ENCODE measurements around the gene SV2A. TPM values are rescaled to one million over a fixed set of nuclear protein-coding genes. Genes with fewer than 3 reads are reported as not detected.

SV2A gene, protein sequence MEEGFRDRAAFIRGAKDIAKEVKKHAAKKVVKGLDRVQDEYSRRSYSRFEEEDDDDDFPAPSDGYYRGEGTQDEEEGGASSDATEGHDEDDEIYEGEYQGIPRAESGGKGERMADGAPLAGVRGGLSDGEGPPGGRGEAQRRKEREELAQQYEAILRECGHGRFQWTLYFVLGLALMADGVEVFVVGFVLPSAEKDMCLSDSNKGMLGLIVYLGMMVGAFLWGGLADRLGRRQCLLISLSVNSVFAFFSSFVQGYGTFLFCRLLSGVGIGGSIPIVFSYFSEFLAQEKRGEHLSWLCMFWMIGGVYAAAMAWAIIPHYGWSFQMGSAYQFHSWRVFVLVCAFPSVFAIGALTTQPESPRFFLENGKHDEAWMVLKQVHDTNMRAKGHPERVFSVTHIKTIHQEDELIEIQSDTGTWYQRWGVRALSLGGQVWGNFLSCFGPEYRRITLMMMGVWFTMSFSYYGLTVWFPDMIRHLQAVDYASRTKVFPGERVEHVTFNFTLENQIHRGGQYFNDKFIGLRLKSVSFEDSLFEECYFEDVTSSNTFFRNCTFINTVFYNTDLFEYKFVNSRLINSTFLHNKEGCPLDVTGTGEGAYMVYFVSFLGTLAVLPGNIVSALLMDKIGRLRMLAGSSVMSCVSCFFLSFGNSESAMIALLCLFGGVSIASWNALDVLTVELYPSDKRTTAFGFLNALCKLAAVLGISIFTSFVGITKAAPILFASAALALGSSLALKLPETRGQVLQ
- total RNA-seq, result 1 to 10 TPM; 5.6 to 6.0 TPM
- polyA plus RNA-seq, result 2.9 TPM

DNA sequence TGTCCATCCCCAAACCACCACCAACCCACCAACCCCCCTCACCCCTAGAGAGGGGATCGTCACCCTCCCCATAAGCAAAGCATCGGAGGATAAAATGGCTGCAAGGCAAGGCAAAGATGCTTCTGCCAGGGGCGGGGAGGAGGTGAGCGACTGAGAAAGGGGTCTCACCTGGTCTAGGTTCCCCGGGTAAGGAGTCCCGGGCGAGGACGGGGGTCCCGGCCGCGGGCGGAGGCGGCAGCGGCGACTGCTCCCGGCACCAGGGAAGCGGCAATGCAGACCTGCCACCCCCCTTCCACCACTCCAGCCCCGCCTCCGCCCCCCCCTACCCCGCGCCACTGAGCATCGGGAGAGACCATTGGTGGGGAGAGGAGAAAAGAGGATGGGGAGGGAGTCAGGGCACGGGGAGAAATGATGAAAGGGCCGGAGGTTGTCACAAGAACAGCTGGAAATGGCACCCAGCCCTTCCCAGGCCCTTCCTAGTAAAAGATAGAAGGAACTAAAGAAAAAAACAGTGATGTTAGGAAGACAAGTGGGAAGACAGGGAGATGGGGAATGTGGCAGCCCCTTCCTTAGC lies at the start of gene SV2A:
Gene SV2A (minus strand): TSS at position 274 of the 574 bp plus-strand sequence. CDS start 4,004 bp downstream, outside the sequence.
- ChIA-PET CTCF (no interaction called here), POLR2A (interaction anchor here (0.6 kb wide), 1 partner anchor 10 kb away, joined by 3 read pairs; the partner anchor contains the start of gene SF3B4)
- Mint-ChIP-seq H3K4me1 (peaks cover 26 to 42% (median 36%) of the 10 kb centered on the region in 3 donors), H3K9me3 (no peaks in the 10 kb centered on the region), H3K27ac (peak within 1 kb of the TSS in 7 of 8 donors; percentile 42 to 93 (median 85)), H3K27me3 (peaks cover 0 to 9% of the 10 kb centered on the region in 2 donors), H3K4me3 (peak within 1 kb of the TSS; percentile 85 to 94 (median 86)), H3K36me3 (peaks cover 0 to 13% (median 2%) of the 10 kb centered on the region in 3 donors)
- Histone ChIP-seq H3K36me3 (ENCODE audit: insufficient read depth, low read length) (peaks cover 3% of the 10 kb centered on the region), H3K27ac (ENCODE audit: low read depth, low read length) (no peak within 1 kb of the TSS), H3K4me3 (ENCODE audit: low read length) (peak within 1 kb of the TSS; percentile 90), H3K27me3 (ENCODE audit: insufficient read depth, low read length, poor library complexity, severe bottlenecking) (no peaks in the 10 kb centered on the region), H3K9me3 (ENCODE audit: low read length) (no peaks in the 10 kb centered on the region), H3K4me1 (ENCODE audit: insufficient read depth, low read length) (peaks cover 22% of the 10 kb centered on the region)
- peak; percentile 8 to 63 (median 42) for DNase-seq

DNA sequence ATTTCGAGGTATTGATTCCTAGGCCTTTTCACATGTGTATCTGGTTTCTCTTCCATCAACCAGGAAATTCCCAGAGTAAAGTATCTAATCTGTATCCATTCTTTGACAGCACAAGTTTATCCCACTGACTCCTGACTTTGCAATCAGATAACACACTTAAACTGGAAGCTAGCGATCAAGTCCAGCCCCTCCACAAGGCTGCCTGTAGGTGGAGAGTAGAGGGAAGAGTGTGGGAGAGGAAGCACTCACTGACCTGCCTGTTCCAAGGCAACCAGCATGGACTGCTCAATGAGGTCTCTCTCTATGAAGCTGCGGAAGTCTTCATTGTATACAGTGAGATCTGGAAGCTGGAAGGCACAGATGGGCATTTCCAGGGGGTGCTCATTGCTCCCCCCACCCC lies 49.4 kb upstream of the SV2A start:
- H3K36me3 ChIP-seq (ENCODE audit: insufficient read depth, low read length), result peaks cover 18% of the 10 kb centered on the region
- Mint-ChIP-seq H3K27ac (peak overlapping the region in 2 of 8 donors; percentile 18 to 61), H3K27me3 (no peaks in the 10 kb centered on the region), H3K9me3 (no peaks in the 10 kb centered on the region), H3K4me1 (peaks cover 4 to 12% (median 6%) of the 10 kb centered on the region in 3 donors), H3K36me3 (peaks cover 5 to 61% (median 7%) of the 10 kb centered on the region in 3 donors), H3K4me3 (no peak overlapping the region)
- H3K27ac ChIP-seq (ENCODE audit: low read depth, low read length), result no peak overlapping the region
- DNase-seq, result no peak
- no peak overlapping the region for H3K4me3 ChIP-seq (ENCODE audit: low read length)
- H3K4me1 ChIP-seq (ENCODE audit: insufficient read depth, low read length), result no peaks in the 10 kb centered on the region
- H3K27me3 ChIP-seq (ENCODE audit: insufficient read depth, low read length, poor library complexity, severe bottlenecking), result no peaks in the 10 kb centered on the region
- POLR2A ChIA-PET, result no interaction called here
- CTCF ChIA-PET, result interaction anchor here (1.1 kb wide), 1 partner anchor 220 kb away, joined by 3 read pairs; no protein-coding TSS in a partner anchor
- H3K9me3 ChIP-seq (ENCODE audit: low read length), result no peaks in the 10 kb centered on the region

DNA sequence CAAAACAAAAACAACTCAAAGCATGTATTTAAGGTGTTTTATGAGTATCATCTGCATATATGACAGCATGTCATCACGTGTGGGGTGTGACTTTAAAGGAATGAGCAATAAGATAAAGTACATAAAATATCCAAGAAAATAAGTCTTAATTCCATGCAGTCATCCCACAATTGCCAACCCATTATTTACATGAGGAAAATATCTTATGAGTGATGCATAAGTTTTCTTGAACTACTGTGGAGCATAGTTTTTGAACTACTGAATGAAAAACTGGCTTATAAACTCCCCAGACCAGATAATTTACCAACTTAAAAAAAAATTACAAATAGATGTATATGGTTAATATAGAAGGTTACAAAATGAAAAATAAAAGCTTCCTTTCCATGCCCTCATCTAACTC lies 48.8 kb upstream of the SV2A start:
- no peaks in the 10 kb centered on the region for H3K27me3 ChIP-seq (ENCODE audit: insufficient read depth, low read length, poor library complexity, severe bottlenecking)
- Mint-ChIP-seq H3K4me3 (no peak overlapping the region), H3K4me1 (peaks cover 5 to 17% (median 9%) of the 10 kb centered on the region in 3 donors), H3K9me3 (no peaks in the 10 kb centered on the region), H3K27ac (peak overlapping the region in 1 of 8 donors; percentile 6), H3K36me3 (peaks cover 5 to 56% (median 7%) of the 10 kb centered on the region in 3 donors), H3K27me3 (no peaks in the 10 kb centered on the region)
- no peaks in the 10 kb centered on the region for H3K9me3 ChIP-seq (ENCODE audit: low read length)
- ChIA-PET POLR2A (no interaction called here), CTCF (no interaction called here)
- no peak for DNase-seq
- H3K4me1 ChIP-seq (ENCODE audit: insufficient read depth, low read length), result no peaks in the 10 kb centered on the region
- peaks cover 18% of the 10 kb centered on the region for H3K36me3 ChIP-seq (ENCODE audit: insufficient read depth, low read length)
- H3K27ac ChIP-seq (ENCODE audit: low read depth, low read length), result no peak overlapping the region
- H3K4me3 ChIP-seq (ENCODE audit: low read length), result no peak overlapping the region

DNA sequence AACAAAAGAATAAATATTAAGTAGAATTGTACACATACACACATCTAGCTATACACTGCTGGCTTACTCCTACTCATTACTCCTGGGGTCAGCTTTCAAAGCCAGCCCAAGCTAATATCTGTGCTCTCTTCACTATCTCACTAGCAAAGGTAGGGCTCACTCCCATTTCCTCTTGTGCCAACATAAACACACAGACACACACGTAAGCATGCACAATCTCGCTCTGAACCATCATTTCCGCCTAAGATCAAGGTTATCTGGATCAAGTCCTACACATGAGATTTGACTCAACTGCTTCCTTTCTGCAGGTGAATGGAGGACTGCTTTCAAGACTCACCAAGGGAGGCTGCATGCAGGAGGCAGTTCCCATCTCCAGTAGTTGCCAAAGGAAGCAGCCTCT lies 47.8 kb upstream of the SV2A start:
- Mint-ChIP-seq H3K27ac (peak overlapping the region in 4 of 8 donors; percentile 7 to 71 (median 28)), H3K4me1 (peaks cover 5 to 17% (median 9%) of the 10 kb centered on the region in 3 donors), H3K4me3 (no peak overlapping the region), H3K9me3 (no peaks in the 10 kb centered on the region), H3K27me3 (no peaks in the 10 kb centered on the region), H3K36me3 (peaks cover 5 to 52% (median 10%) of the 10 kb centered on the region in 3 donors)
- ChIA-PET CTCF (interaction anchor here (1.9 kb wide), 1 partner anchor 222 kb away, joined by 8 read pairs; no protein-coding TSS in a partner anchor), POLR2A (interaction anchor here (0.7 kb wide), 1 partner anchor 244 kb away, joined by 3 read pairs; no protein-coding TSS in a partner anchor)
- Histone ChIP-seq H3K4me1 (ENCODE audit: insufficient read depth, low read length) (no peaks in the 10 kb centered on the region), H3K4me3 (ENCODE audit: low read length) (no peak overlapping the region), H3K27ac (ENCODE audit: low read depth, low read length) (no peak overlapping the region), H3K36me3 (ENCODE audit: insufficient read depth, low read length) (peaks cover 13% of the 10 kb centered on the region), H3K9me3 (ENCODE audit: low read length) (no peaks in the 10 kb centered on the region), H3K27me3 (ENCODE audit: insufficient read depth, low read length, poor library complexity, severe bottlenecking) (no peaks in the 10 kb centered on the region)
- no peak for DNase-seq

DNA sequence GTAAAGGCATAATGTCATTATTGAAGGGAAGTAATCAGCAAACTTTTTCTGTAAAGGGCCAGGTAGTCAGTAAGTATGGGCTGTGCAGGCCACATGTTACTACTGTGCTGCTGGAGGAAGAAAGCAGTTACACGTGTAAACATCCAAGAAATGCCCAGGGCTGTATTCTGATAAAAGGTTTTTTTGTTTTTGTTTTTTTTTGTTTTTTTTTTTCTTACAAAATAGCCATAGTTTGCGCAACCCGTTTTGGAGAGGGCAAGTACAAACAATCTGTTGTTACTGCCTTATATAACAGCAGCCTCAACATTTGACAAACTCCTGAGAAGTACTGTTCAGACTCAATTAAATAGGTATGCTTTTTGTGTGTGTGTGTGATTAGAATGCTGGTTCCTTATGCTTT lies 45.7 kb upstream of the SV2A start:
- no peaks in the 10 kb centered on the region for H3K27me3 Mint-ChIP-seq
- H3K9me3 Mint-ChIP-seq, result no peaks in the 10 kb centered on the region
- H3K4me1 ChIP-seq (ENCODE audit: insufficient read depth, low read length), result no peaks in the 10 kb centered on the region
- ChIA-PET CTCF (interaction anchor here (0.7 to 1.5 kb wide), 3 partner anchors 10 to 75 kb away, joined by 3 to 4 read pairs (median 3); a partner anchor contains a TSS), POLR2A (no interaction called here)
- no peak overlapping the region for H3K4me3 ChIP-seq (ENCODE audit: low read length)
- no peak for DNase-seq
- H3K4me3 Mint-ChIP-seq, result no peak overlapping the region
- peaks cover 5 to 17% (median 9%) of the 10 kb centered on the region in 3 donors for H3K4me1 Mint-ChIP-seq
- no peaks in the 10 kb centered on the region for H3K27me3 ChIP-seq (ENCODE audit: insufficient read depth, low read length, poor library complexity, severe bottlenecking)
- peaks cover 14 to 60% (median 16%) of the 10 kb centered on the region in 3 donors for H3K36me3 Mint-ChIP-seq
- H3K27ac Mint-ChIP-seq, result peak overlapping the region in 3 of 8 donors; percentile 44 to 77 (median 55)
- H3K9me3 ChIP-seq (ENCODE audit: low read length), result no peaks in the 10 kb centered on the region
- H3K27ac ChIP-seq (ENCODE audit: low read depth, low read length), result no peak overlapping the region
- H3K36me3 ChIP-seq (ENCODE audit: insufficient read depth, low read length), result peaks cover 23% of the 10 kb centered on the region

- Histone ChIP-seq H3K9me3 (ENCODE audit: low read length) (no peaks in the 10 kb centered on the region), H3K36me3 (ENCODE audit: insufficient read depth, low read length) (peaks cover 26% of the 10 kb centered on the region), H3K4me3 (ENCODE audit: low read length) (no peak overlapping the region), H3K27ac (ENCODE audit: low read depth, low read length) (no peak overlapping the region), H3K27me3 (ENCODE audit: insufficient read depth, low read length, poor library complexity, severe bottlenecking) (no peaks in the 10 kb centered on the region), H3K4me1 (ENCODE audit: insufficient read depth, low read length) (no peaks in the 10 kb centered on the region)
- Mint-ChIP-seq H3K9me3 (no peaks in the 10 kb centered on the region), H3K4me3 (no peak overlapping the region), H3K4me1 (peaks cover 5 to 17% (median 9%) of the 10 kb centered on the region in 3 donors), H3K36me3 (peaks cover 17 to 60% (median 18%) of the 10 kb centered on the region in 3 donors), H3K27ac (peak overlapping the region in 4 of 8 donors; percentile 6 to 55 (median 42)), H3K27me3 (no peaks in the 10 kb centered on the region)
- no peak for DNase-seq
- POLR2A ChIA-PET, result no interaction called here
- CTCF ChIA-PET, result interaction anchor here (0.7 to 3.2 kb wide), 15 partner anchors 9 to 228 kb away, joined by 3 to 37 read pairs (median 4); a partner anchor contains a TSS
Measured at GRCh38 chr1:149962736-149963135, 45.1 kb upstream of the SV2A start.

- peak overlapping the region in 6 of 8 donors; percentile 2 to 87 (median 40) for H3K27ac Mint-ChIP-seq
- peak overlapping the region in 1 of 7 donors; percentile 36 for H3K4me3 Mint-ChIP-seq
Measured at GRCh38 chr1:149962039-149962647, 44.5 kb upstream of the SV2A start.

More at GRCh38 chr1:149962039-149962647, 44.5 kb upstream of the SV2A start:
- H3K4me3 ChIP-seq (ENCODE audit: low read length), result no peak overlapping the region
- DNase-seq, result peak in 4 of 5 donors; percentile 18 to 59 (median 52)
- no peaks in the 10 kb centered on the region for H3K27me3 ChIP-seq (ENCODE audit: insufficient read depth, low read length, poor library complexity, severe bottlenecking)
- peaks cover 27% of the 10 kb centered on the region for H3K36me3 ChIP-seq (ENCODE audit: insufficient read depth, low read length)
- Mint-ChIP-seq H3K4me1 (peaks cover 5 to 17% (median 9%) of the 10 kb centered on the region in 3 donors), H3K36me3 (peaks cover 17 to 56% (median 17%) of the 10 kb centered on the region in 3 donors), H3K9me3 (no peaks in the 10 kb centered on the region), H3K27me3 (no peaks in the 10 kb centered on the region)
- no peaks in the 10 kb centered on the region for H3K9me3 ChIP-seq (ENCODE audit: low read length)
- ChIA-PET CTCF (interaction anchor here (0.8 to 3.2 kb wide), 16 partner anchors 10 to 228 kb away, joined by 3 to 37 read pairs (median 4); no protein-coding TSS in a partner anchor), POLR2A (no interaction called here)
- no peaks in the 10 kb centered on the region for H3K4me1 ChIP-seq (ENCODE audit: insufficient read depth, low read length)
- H3K27ac ChIP-seq (ENCODE audit: low read depth, low read length), result no peak overlapping the region

Measured in CD8-positive, alpha-beta memory T cell (primary cell).